ENCODE results near the gene RGS11.

- TF ChIP-seq ZNF8 (CRISPR knock-in tag; IDR thresholded peaks at IDR 0.05) (no peak), TSHZ2 (CRISPR knock-in tag; IDR thresholded peaks at IDR 0.05) (no peak), PATZ1 (CRISPR knock-in tag; IDR thresholded peaks at IDR 0.05; ENCODE audit: borderline replicate concordance) (no peak), GLIS3 (CRISPR knock-in tag; IDR thresholded peaks at IDR 0.05) (no peak), CREB5 (CRISPR knock-in tag; IDR thresholded peaks at IDR 0.05; ENCODE audit: low read depth) (no peak), ZC3H10 (CRISPR knock-in tag; IDR thresholded peaks at IDR 0.05) (no peak)
Measured at GRCh38 chr16:273547-274421, 2.0 kb downstream of the RGS11 start.
